Measurements from ENCODE around the gene TBX4.

TBX4 gene

DNA sequence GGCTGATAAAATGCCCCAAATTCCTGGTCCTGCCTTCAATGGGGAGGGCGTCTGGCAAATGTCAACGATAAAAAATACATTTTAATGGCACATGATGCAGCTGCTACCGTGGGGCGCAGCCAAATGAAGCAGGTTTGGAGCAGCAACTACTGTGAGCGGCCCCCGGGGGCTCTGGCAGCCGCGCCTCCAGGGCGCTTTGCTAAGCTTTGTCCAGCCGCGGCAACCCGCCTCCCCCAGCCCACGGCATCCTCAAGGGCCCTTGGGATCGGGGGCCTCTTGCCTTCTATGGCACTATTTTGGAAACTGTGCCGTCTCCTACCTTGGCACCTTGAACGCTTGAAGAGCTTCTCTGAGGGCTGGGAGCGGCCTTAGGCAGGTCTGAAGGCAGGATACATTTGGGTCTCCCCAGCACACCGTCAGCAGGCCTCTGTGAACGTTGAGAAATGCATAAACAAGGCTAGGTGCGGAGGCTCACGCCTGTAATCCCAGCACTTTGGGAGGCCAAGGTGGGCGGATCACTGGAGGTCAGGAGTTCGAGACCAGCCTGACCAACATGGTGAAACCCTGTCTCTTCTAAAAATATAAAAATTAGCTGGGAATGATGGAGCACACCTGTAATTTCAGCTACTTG lies 25.1 kb downstream of the TBX4 start:
- Histone ChIP-seq H3K4me3 (no peak overlapping the region), H3K27ac (no peak overlapping the region)
- TF ChIP-seq, protein P1, sequence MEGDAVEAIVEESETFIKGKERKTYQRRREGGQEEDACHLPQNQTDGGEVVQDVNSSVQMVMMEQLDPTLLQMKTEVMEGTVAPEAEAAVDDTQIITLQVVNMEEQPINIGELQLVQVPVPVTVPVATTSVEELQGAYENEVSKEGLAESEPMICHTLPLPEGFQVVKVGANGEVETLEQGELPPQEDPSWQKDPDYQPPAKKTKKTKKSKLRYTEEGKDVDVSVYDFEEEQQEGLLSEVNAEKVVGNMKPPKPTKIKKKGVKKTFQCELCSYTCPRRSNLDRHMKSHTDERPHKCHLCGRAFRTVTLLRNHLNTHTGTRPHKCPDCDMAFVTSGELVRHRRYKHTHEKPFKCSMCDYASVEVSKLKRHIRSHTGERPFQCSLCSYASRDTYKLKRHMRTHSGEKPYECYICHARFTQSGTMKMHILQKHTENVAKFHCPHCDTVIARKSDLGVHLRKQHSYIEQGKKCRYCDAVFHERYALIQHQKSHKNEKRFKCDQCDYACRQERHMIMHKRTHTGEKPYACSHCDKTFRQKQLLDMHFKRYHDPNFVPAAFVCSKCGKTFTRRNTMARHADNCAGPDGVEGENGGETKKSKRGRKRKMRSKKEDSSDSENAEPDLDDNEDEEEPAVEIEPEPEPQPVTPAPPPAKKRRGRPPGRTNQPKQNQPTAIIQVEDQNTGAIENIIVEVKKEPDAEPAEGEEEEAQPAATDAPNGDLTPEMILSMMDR (IDR thresholded peaks at IDR 0.05): no peak
- no peak for DNase-seq (ENCODE audit: low spot score)

DNA sequence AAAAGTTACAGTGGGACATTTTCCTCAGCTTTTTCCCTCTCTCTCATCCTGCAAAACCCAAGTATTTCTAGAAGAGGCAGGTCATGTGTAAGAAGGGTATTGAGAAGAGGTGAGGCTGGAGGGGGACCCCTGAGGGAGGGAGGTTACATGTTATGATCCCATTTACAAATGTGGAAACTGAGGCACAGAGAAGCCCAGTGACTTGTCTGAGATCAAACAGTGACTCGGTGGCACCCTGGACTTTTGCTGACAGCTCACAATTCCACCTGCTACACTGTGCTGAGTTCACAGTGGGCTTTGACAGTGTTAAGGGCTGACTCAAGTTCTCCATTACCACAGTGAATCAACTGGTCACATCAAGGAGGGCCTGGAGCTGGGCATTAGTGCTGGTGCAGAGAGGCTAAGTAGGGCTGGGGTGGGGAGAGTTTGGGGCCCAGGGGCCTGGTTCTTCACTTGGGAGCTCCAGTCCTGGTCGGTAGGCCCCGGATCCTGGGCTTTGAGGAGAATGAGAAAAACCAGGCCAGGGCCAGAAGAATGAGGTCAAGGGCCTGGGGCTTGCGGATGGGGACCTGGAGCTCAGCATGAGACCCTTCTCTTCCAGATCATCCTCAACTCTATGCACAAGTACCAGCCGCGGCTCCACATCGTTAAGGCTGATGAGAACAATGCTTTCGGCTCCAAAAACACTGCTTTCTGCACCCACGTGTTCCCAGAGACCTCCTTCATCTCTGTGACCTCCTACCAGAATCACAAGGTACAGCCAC lies 26.0 kb downstream of the TBX4 start:
- H3K4me3 ChIP-seq: no peak overlapping the region
- H3K27ac ChIP-seq: no peak overlapping the region
- no peak for DNase-seq (ENCODE audit: low spot score)
- TF ChIP-seq, protein P1 (IDR thresholded peaks at IDR 0.05): no peak

DNA sequence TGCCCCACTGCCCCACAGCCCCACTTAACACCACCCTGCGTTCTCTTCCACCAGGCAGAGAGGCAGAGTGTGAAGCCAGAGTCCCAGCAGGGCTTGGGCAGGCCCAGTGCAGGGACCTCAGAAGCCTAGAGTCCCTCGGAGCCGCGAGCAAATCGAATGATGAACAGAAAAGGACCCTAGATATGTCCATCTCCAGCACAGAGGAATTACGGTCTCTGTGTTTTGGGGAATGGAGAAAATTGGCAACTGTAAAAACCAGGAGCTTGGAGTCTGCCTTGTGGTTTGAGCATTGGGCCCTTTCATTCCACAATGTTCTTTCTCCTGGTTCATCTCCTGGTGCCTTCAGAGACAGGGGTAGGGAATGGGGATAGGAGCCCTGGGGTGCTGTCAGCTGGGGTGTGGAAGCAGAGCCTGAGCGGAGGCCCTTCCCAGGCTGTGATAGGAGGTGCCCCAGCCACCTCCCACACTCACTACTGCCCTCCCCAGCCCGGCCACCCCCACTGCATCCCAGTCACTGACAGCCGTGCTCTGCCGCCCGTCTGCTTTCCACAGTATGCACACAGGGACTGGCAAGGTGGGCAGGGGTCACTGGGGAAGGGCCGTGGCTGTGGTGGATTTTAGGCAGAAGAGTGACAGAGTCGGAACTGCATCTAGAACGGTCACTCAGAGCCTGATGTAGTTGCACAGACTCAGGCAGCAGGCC lies 26.7 kb downstream of the TBX4 start:
- DNase-seq (ENCODE audit: low spot score): no peak
- H3K4me3 ChIP-seq: no peak overlapping the region
- no peak overlapping the region for H3K27ac ChIP-seq
- TF ChIP-seq, protein P1 (IDR thresholded peaks at IDR 0.05): no peak

DNA sequence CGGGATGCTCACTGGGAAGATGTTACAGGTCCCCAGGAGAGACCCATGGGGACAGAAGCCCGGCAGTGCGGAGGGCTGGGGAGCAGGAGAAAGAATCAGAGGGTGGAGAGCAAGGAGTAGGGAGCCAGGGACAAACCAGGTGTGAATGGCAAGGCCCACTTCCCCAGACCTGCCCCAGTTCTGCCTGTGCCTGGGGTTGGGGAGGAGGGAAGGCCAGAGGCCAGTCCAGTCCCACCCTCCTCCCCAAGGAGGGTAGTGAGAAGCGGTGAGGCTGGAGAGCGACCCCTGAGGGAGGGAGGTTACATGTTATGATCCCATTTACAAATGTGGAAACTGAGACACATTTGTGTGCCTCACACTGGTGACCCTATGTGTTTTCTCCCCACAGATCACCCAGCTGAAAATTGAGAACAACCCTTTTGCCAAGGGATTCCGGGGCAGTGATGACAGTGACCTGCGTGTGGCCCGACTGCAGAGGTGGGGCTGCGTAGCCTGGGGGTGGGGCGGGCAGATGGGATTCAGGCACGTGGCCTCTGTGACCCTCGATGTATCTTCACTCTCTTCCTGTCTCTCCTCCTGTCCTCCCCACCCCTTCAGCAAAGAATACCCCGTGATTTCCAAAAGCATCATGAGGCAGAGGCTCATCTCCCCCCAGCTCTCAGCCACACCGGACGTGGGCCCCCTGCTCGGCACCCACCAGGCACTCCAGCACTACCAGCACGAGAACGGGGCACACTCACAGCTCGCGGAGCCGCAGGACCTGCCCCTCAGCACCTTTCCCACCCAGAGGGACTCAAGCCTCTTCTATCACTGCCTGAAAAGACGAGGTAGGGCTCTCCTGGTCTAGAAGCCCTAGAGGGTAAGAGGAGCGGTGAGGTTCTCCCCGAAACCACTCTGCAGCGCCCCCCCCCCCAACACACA lies 27.5 kb downstream of the TBX4 start:
- no peak for DNase-seq (ENCODE audit: low spot score)
- TF ChIP-seq, protein P1 (IDR thresholded peaks at IDR 0.05): no peak
- Histone ChIP-seq H3K4me3 (no peak overlapping the region), H3K27ac (no peak overlapping the region)

DNA sequence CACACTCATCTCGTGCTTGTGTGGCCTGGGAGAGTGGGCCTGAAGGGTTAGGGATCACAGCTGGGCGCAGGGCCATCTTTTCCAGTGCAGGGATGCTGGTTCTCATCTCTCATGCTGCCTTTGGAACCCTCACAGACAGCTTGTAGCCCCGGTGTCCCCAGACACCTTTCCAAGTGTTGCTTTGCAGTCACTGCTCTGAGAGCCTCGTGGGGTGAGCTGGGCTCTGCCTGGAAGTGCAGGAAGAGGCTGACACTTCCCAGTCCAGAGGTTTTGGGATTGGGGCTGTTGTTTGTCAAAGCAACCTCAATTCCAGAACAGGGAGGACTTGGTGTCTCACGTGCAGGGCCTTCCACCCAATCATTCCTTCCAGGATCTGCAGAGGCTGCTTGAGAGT lies 28.2 kb downstream of the TBX4 start:
- no peak for DNase-seq (ENCODE audit: low spot score)
- H3K4me3 ChIP-seq: no peak overlapping the region
- TF ChIP-seq, protein P1 (IDR thresholded peaks at IDR 0.05): no peak
- no peak overlapping the region for H3K27ac ChIP-seq

DNA sequence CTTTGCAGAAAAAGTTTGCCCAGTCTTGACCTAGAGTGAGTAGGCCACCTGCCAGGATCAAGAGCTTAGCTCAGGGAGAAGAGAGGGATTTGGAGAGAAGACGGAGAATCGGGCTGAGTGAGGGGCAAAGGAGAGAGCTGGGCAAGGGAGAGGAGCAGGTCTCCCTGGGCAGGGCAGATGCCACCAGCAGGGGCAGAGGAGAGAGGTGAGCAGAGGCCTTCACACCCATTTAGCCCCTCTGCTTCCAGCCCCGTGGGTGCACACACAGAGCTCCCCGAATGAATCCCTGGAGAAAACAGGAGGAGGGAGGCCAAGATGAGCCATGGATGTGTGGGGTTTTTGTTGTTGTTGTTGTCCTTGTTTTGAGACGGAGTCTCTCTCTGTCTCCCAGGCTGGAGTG lies 29.2 kb downstream of the TBX4 start:
- DNase-seq (ENCODE audit: low spot score): peak; percentile 35
- no peak overlapping the region for H3K4me3 ChIP-seq
- TF ChIP-seq, protein P1 (IDR thresholded peaks at IDR 0.05): no peak
- no peak overlapping the region for H3K27ac ChIP-seq

All from coronary artery (tissue), 2 donors.